HCT116 (cell line): Measurements from ENCODE around the gene FXYD6. TPM values are rescaled to one million over a fixed set of nuclear protein-coding genes. Genes with fewer than 3 reads are reported as not detected.

Experiments
- ATAC-seq: fragments of 200-7000 bp; cut with Tn5 transposase; 2 replicates; pipeline ENCODE4 v1.9.1; 2020; ENCODE audit warnings: mild to moderate bottlenecking, moderate library complexity
- BruUV-seq: library from RNA; stranded (reverse); fragments of 400-500 nt; replicated peaks from 2 replicates; lab custom pipeline; 2021; lab: Mats Ljungman, UMichigan
- CTCF ChIA-PET: fragments of 300-600 bp; sonication (Branson Sonifier 250); formaldehyde crosslinking; loops from one replicate; lab custom pipeline; 2021; ENCODE audit warnings: antibody characterized with exemption; lab: Charles Lee
- POLR2A ChIA-PET: fragments of 300-600, 350-600 bp; sonication (Branson Sonifier 250); formaldehyde crosslinking; loops from one replicate; lab custom pipeline; 2021; ENCODE audit warnings: antibody characterized with exemption; lab: Charles Lee
- RAD21 ChIA-PET, 2 experiments: fragments of 300-600 bp; sonication (Branson Sonifier 250); formaldehyde crosslinking; loops; one replicate each; lab custom pipeline; 2023; ENCODE audit warnings: low total read pairs in 2 of 2; ENCODE audit not compliant: uncharacterized antibody in 2 of 2, unreplicated experiment in 2 of 2, low non-redundant PET in 1 of 2; lab: Charles Lee
- DNase-seq: peaks from one replicate; pipeline ENCODE4 v3.0.0-alpha.2; 2010; ENCODE audit warnings: low read depth, low spot score
- H2AFZ ChIP-seq: fragments of 200-600 bp; shearing (Covaris generic), sonication (generic); 2 replicates; pipeline ENCODE4 v1.6.1; 2017; ENCODE audit warnings: low read depth, mixed run types, mixed read lengths, antibody characterized with exemption, low read length; ENCODE audit not compliant: poor library complexity, severe bottlenecking
- H3K27ac ChIP-seq: 2 replicates; pipeline ENCODE4 v1.5.1; 2012; ENCODE audit warnings: low read depth, low read length
- H3K27me3 ChIP-seq: fragments of 200-600 bp; sonication (generic); 2 replicates; pipeline ENCODE4 v1.6.1; 2016; ENCODE audit warnings: mixed run types, low read length, mixed read lengths; ENCODE audit not compliant: insufficient read depth
- H3K36me3 ChIP-seq, 2 experiments: fragments of 200-500 bp in 1 of 2; fragments of 200-600 bp in 1 of 2; sonication (Bioruptor generic) in 1 of 2; sonication (generic) in 1 of 2; 2 replicates each; pipeline versions ENCODE4 v1.5.1 to v1.6.1; 2014 to 2016; ENCODE audit warnings: low read length in 2 of 2, inconsistent platforms in 1 of 2, mixed read lengths in 1 of 2, mixed run types in 1 of 2; ENCODE audit not compliant: insufficient read depth in 2 of 2, control insufficient read depth in 1 of 2
- H3K4me1 ChIP-seq, 2 experiments: fragments of 200-600 bp in 1 of 2; sonication (generic) in 1 of 2; 2 replicates each; pipeline versions ENCODE4 v1.5.1 to v1.6.1; 2012 to 2017; ENCODE audit warnings: low read length in 2 of 2, inconsistent platforms in 1 of 2, mild to moderate bottlenecking in 1 of 2, mixed read lengths in 1 of 2, mixed run types in 1 of 2, moderate library complexity in 1 of 2; ENCODE audit not compliant: insufficient read depth in 2 of 2, control insufficient read depth in 1 of 2
- H3K4me2 ChIP-seq: fragments of 200-600 bp; sonication (generic); 2 replicates; pipeline ENCODE4 v1.6.1; 2017; ENCODE audit warnings: mixed run types, low read length, mixed read lengths
- H3K4me3 ChIP-seq, 2 experiments: fragments of 200-600 bp in 1 of 2; sonication (generic) in 1 of 2; replicated peaks in 1 of 2; 2 replicates each; pipeline ENCODE4 v1.5.1; 2011 to 2016; ENCODE audit warnings: low read length in 2 of 2, control low read depth in 1 of 2, low read depth in 1 of 2, mild to moderate bottlenecking in 1 of 2, mixed read lengths in 1 of 2, mixed run types in 1 of 2
- H3K79me2 ChIP-seq: fragments of 200-600 bp; sonication (generic); 2 replicates; pipeline ENCODE4 v1.6.1; 2017; ENCODE audit warnings: mild to moderate bottlenecking, mixed run types, low read length, moderate library complexity, mixed read lengths; ENCODE audit not compliant: insufficient read depth
- H3K9ac ChIP-seq: fragments of 200-600 bp; sonication (generic); 2 replicates; pipeline ENCODE4 v1.6.1; 2016; ENCODE audit warnings: low read length, mixed read lengths
- H3K9me2 ChIP-seq: fragments of 200-600 bp; sonication (generic), shearing (Covaris generic); 2 replicates; pipeline ENCODE4 v1.6.1; 2017; ENCODE audit warnings: mixed run types, mild to moderate bottlenecking, moderate library complexity; ENCODE audit not compliant: insufficient read depth
- H3K9me3 ChIP-seq, 2 experiments: fragments of 200-500 bp in 1 of 2; fragments of 200-600 bp in 1 of 2; sonication (Bioruptor generic) in 1 of 2; sonication (generic) in 1 of 2; 2 replicates each; pipeline ENCODE4 v1.6.1; 2014 to 2017; ENCODE audit warnings: low read length in 2 of 2, mixed read lengths in 2 of 2, inconsistent platforms in 1 of 2, low read depth in 1 of 2, mild to moderate bottlenecking in 1 of 2, mixed run types in 1 of 2, moderate library complexity in 1 of 2; ENCODE audit not compliant: control insufficient read depth in 1 of 2, insufficient read depth in 1 of 2
- H4K20me1 ChIP-seq: fragments of 200-600 bp; sonication (generic), shearing (Covaris generic); 2 replicates; pipeline ENCODE4 v1.6.1; 2017; ENCODE audit warnings: mixed run types, mild to moderate bottlenecking, moderate library complexity; ENCODE audit not compliant: insufficient read depth
- CBX3 ChIP-seq: IDR thresholded peaks from 2 replicates; pipeline ENCODE4 v1.6.1; 2012; ENCODE audit warnings: low read depth
- CTCF ChIP-seq, 3 experiments: fragments of 200-600 bp in 1 of 3; sonication (generic) in 1 of 3; IDR thresholded peaks in 2 of 3; conservative IDR thresholded peaks in 1 of 3; 2 replicates each; pipeline ENCODE4 v1.5.1; 2012 to 2017; ENCODE audit warnings: low read depth in 2 of 3, low read length in 2 of 3, antibody characterized with exemption in 1 of 3, borderline replicate concordance in 1 of 3, control low read depth in 1 of 3, mild to moderate bottlenecking in 1 of 3, mixed read lengths in 1 of 3, mixed run types in 1 of 3, moderate library complexity in 1 of 3; ENCODE audit not compliant: insufficient read depth in 1 of 3
- EGR1 ChIP-seq: IDR thresholded peaks from 2 replicates; pipeline ENCODE4 v1.6.1; 2012; ENCODE audit warnings: low read depth
- EZH2phosphoT487 ChIP-seq: fragments of 200-600 bp; IDR thresholded peaks from 2 replicates; pipeline ENCODE4 v1.6.1; 2018; ENCODE audit warnings: antibody characterized with exemption, borderline replicate concordance
- JUND ChIP-seq: IDR thresholded peaks from 2 replicates; pipeline ENCODE4 v1.6.1; 2012
- POLR2A ChIP-seq: IDR thresholded peaks from 2 replicates; pipeline ENCODE4 v1.7.0; 2011; ENCODE audit warnings: borderline replicate concordance; ENCODE audit not compliant: insufficient read depth, insufficient read length; ENCODE audit errors: extremely low read depth
- POLR2AphosphoS5 ChIP-seq: IDR thresholded peaks from 2 replicates; pipeline ENCODE4 v1.6.1; 2011; ENCODE audit warnings: mild to moderate bottlenecking, low read depth, low read length, moderate library complexity
- RAD21 ChIP-seq: IDR thresholded peaks from 2 replicates; pipeline ENCODE4 v1.6.1; 2012; ENCODE audit warnings: low read depth, mild to moderate bottlenecking
- SRF ChIP-seq: IDR thresholded peaks from 2 replicates; pipeline ENCODE4 v1.6.1; 2012; ENCODE audit warnings: low read depth
- TCF7L2 ChIP-seq: IDR thresholded peaks from 2 replicates; pipeline ENCODE4 v1.7.0; 2011; ENCODE audit warnings: borderline replicate concordance, inconsistent platforms; ENCODE audit not compliant: insufficient read depth, insufficient read length; ENCODE audit errors: extremely low read depth
- ZFX ChIP-seq: fragments of 450-650 bp; IDR thresholded peaks from 2 replicates; pipeline ENCODE4 v1.6.1; 2017
- ZNF274 ChIP-seq: fragments of 200-500 bp; sonication (Bioruptor generic); IDR thresholded peaks from 2 replicates; pipeline ENCODE4 v1.6.1; 2014; ENCODE audit warnings: mild to moderate bottlenecking, low read depth, low read length, inconsistent platforms
- intact Hi-C: fragments of 100-400 bp; cut with micrococcal nuclease; formaldehyde crosslinking; loops from 2 replicates; pipeline ENCODE4 v1.10.0; 2022
- total RNA-seq: library from RNA; stranded (reverse); gene quantifications from one replicate; pipeline ENCODE4 v1.2.1, GENCODE V29; 2021; ENCODE audit not compliant: unreplicated experiment

FXYD6 gene
- total RNA-seq, 1 experiment from 2014 or later: 2.5 TPM

DNA sequence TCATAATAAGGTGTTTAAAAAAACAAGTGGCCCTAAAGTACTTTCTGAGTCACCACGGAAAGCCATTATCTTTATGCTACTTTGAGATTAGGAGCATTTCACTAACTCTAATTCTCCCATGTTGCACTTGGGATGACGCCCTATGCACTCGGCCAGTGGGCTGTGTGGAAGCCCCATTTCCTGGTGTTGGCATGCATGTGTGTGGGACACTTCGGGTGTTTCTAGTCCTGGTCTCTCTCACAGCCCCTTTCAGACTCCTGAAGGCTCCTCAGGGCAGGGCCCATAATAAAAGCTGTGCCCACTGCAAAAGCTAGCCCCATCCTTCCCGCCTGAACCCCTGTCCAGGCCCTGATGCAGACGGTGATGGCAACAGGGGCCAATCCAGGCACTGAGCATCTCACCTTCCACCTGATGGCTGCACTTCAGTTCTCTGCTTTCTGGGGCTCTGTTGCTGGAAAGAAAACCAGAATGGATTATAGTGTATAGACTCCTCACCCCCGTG is 37.0 kb downstream of the FXYD6 start:
- H3K27ac ChIP-seq: no peak overlapping the region
- no TSS peak for BruUV-seq
- no peak overlapping the region for H3K9ac ChIP-seq
- H4K20me1 ChIP-seq: no peaks in the 10 kb centered on the region
- ChIA-PET POLR2A (no interaction called here), CTCF (no interaction called here), RAD21 (no interaction called here)
- H3K79me2 ChIP-seq: no peaks in the 10 kb centered on the region
- intact Hi-C loops: no loop called here
- H3K9me2 ChIP-seq: no peaks in the 10 kb centered on the region
- no peak overlapping the region for H2AFZ ChIP-seq
- DNase-seq: no peak
- no peak for TF ChIP-seq ZFX
- no peak for TF ChIP-seq EGR1
- no peak for TF ChIP-seq EZH2phosphoT487
- TF ChIP-seq POLR2A: no peak
- TF ChIP-seq SRF: no peak
- TF ChIP-seq ZNF274: no peak
- TF ChIP-seq POLR2AphosphoS5: no peak
- no peak for TF ChIP-seq CTCF (IDR thresholded peaks at IDR 0.05 in 2 of 3, conservative IDR thresholded peaks at IDR 0.05 in 1 of 3; ENCODE audit: borderline replicate concordance in 1 of 3, insufficient read depth in 1 of 3, low read depth in 2 of 3, low read length in 2 of 3)
- no peak for TF ChIP-seq TCF7L2
- TF ChIP-seq RAD21: no peak
- no peak for TF ChIP-seq CBX3
- no peak for TF ChIP-seq JUND
- ATAC-seq: no peak
- H3K36me3 ChIP-seq: no peaks in the 10 kb centered on the region
- peaks cover 7% of the 10 kb centered on the region; the same call in 1 of the 2 replicates for H3K27me3 ChIP-seq
- H3K4me3 ChIP-seq: no peak overlapping the region
- no peaks in the 10 kb centered on the region; a peak in 1 of 4 replicates for H3K4me1 ChIP-seq
- no peaks in the 10 kb centered on the region for H3K9me3 ChIP-seq
- H3K4me2 ChIP-seq: no peak overlapping the region
